ENCODE data around the gene HDAC7.
A peak's percentile ranks its signal among the peaks of the same experiment; 100 is the strongest.

Gene HDAC7

DNA sequence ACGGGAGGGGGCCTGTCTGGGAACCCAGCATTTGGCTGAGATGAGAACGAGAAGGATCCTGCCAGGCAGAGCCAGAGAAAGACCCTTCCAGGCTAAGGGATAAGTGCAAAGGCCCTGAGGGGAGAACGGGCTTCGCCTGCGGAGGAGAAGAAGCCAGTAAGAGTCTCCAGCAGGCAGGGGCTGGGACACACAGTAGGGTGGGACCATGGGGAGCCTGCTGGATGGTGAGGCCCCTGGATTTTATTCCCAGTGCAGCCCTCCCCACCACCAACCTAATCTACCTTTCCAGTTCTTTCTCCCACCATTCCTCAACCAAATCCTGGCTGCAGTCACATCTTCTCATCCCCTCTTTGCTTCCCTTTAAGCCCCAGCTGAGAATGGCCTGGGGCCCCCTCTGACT lies 73.6 kb downstream of the HDAC7 start:
- DNase-seq (ENCODE audit: low spot score) = no peak

DNA sequence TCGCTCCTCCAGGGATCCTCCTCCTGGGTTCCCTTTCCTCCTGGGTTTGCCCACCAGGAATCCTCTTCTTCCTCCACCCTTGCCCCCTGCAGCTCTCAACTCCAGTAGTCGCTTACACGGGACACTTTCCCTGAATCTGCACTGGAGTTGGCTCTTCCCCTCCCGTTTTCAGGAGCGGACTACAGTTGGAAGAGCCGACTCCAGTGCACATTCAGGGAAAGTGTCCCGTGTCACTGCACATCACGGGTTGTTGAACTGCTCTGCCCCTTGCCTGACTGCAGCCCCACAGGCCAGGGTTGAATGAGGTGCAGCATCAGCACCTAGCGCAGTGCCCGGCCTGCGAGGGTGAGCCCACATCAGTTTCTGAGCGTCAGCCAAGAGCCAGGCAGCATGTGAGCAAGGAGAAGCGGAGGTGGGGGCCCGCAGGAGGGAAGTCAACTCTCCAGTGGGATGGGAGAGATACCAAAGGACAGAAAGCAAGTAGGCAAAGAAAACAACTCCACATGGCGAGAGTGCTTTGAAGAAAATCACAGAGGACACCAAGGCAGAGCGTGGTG lies 74.1 kb downstream of the HDAC7 start:
- DNase-seq (ENCODE audit: low spot score) = no peak

DNA sequence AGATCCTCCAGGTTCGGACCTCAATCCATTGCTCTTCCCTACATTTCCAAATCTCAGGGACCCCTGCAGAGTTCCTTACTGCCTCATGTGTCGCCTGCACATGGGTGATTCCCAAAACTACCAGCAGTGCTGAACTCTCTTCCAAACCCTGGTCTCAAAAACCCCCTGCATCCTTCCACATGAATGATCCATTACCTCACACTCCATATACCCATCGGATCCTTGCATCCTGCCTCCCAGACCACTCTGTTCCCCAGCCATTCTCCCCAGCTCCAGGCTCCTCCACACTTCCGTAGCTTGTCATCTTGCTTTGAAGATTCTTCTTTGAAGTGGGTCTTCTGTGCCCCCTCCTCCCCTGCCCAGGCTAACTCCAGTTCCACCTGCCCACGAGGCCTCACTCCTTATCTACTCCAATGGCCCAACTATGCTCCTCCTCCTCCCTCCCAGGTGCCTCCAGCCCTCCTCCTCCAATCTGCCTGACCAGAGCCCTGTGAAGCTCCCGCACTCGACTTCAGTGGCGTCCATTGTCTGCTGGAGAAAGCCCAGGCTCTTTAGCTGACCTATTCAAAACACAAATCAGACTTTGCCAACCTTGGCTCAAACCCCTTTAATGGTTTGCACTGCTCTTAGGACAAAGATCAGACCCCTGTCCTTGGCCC lies 74.8 kb downstream of the HDAC7 start:
- DNase-seq (ENCODE audit: low spot score) = no peak

DNA sequence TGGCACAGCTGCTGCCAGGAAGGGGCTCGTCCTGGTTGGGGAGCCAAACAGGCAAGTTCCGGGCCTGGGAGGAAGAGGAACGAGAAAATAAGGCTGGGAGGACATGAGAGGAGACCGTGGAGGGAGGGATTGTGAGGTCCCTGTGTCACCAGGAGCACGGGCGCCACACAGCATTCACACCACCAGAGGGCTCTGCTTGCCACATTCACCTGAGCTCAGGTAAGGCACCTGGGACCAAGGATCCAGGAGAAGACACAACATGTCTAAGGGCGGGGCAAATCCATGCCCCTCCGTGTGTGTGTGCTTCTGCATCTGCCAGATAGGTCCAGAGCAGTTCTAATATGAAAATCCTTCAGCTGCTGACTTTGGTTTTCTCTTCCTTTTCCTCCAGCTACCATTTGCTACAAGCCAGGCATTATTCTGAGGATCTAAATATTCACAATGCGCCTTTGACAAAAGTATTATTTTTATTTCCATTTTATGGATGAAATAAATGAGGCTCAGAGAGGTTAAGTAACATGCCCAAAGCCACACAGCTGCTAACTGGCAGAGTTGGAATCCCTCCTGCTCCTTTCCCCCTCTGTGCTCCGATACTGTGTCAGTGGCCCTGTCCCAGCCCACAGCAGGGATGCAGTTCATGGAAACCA lies 75.6 kb downstream of the HDAC7 start:
- no peak for DNase-seq (ENCODE audit: low spot score)

DNA sequence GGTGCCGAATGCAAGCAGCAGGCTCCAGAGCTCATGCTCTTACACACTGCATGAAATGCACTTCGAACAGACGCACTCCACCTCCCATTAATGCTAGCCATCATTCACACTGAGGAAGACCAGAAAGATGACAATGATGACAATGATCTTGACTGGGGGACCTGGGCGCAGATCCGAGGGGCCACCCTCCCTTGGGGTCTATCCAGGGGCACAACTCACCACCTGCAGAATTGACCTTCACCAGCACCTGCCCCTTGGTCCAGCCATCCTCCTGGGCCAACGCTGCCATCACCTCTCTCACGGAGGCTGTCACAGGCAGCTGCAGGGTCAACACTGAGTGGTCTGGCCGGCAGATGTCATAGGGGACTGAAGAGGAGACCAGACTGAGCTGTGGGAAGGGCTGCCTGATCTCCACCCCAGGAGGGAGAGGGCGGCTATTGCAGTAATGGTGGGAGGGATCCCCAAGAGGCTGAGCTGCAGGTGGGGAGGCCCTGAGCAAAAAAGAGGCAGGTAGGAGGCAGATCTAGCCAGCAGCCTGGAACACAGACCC lies 76.3 kb downstream of the HDAC7 start:
- no peak for DNase-seq (ENCODE audit: low spot score)

GRCh38 chr12:47742253-47742825 lies 77.4 kb downstream of the HDAC7 start:
- DNase-seq (ENCODE audit: low spot score) = no peak

DNA sequence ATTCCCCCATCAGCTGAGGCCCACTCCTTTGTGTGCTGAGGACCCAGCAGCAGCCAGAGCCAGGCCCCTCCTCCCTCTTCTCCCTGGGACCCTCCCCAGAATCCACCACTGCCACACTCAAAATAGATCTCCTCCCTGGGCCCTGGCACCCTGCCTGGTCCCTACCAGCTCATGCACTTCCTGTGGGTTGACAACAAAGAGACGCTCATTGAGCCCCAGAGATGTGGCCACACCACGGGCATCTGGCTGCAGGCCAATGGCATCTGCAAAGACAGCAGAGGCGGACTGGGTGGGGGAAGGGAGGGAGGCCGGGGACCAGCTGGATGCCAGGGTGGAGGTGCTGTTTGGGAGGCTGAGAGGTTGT lies 78.4 kb downstream of the HDAC7 start:
- DNase-seq (ENCODE audit: low spot score) = peak; percentile 96

DNA sequence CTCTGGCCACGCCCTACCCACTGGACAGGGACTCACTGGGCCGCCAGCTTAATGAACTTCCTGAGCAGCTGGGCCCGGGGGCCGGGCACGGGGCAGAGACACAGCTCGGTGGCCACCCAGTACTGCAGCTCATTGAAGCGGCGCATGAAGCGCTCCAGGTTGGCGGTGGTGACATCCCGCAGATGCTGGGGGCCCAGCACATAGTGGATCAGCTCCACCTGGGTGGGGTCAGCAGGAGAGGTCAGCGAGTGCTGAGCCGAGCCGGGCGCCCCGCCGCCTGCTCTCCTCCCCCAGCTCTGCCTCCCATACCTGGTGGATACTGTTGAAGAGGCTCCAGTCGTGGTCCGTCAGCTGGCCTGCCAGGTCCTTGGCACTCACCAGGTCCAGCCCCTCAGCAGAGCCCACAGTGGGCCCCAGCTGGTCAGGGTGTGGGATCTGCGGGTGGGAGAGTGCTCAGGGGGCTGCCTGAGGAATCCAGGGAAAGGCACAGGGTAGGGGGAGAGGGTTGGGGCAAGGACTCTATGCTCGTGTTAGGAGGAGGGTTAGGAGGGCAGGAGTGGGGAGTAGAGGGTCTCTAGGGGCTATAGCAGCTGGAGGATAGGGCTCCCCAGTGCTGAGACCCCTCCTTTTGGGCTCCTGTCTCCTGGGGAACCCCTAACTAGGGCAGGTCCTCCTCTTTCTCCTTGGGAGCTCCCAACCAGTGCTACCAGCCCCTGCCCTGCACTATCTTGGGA lies 78.9 kb downstream of the HDAC7 start:
- no peak for DNase-seq (ENCODE audit: low spot score)

GRCh38 chr12:47739979-47740378 lies 79.7 kb downstream of the HDAC7 start:
- no peak for DNase-seq (ENCODE audit: low spot score)

GRCh38 chr12:47739297-47739696 lies 80.4 kb downstream of the HDAC7 start:
- DNase-seq (ENCODE audit: low spot score) = no peak

GRCh38 chr12:47737936-47738594 lies 81.6 kb downstream of the HDAC7 start:
- DNase-seq (ENCODE audit: low spot score) = no peak

GRCh38 chr12:47736877-47737676 lies 82.6 kb downstream of the HDAC7 start:
- DNase-seq (ENCODE audit: low spot score) = peak; percentile 85

GRCh38 chr12:47736216-47736615 lies 83.5 kb downstream of the HDAC7 start:
- no peak for DNase-seq (ENCODE audit: low spot score)

GRCh38 chr12:47735649-47736048 lies 84.1 kb downstream of the HDAC7 start:
- no peak for DNase-seq (ENCODE audit: low spot score)

DNA sequence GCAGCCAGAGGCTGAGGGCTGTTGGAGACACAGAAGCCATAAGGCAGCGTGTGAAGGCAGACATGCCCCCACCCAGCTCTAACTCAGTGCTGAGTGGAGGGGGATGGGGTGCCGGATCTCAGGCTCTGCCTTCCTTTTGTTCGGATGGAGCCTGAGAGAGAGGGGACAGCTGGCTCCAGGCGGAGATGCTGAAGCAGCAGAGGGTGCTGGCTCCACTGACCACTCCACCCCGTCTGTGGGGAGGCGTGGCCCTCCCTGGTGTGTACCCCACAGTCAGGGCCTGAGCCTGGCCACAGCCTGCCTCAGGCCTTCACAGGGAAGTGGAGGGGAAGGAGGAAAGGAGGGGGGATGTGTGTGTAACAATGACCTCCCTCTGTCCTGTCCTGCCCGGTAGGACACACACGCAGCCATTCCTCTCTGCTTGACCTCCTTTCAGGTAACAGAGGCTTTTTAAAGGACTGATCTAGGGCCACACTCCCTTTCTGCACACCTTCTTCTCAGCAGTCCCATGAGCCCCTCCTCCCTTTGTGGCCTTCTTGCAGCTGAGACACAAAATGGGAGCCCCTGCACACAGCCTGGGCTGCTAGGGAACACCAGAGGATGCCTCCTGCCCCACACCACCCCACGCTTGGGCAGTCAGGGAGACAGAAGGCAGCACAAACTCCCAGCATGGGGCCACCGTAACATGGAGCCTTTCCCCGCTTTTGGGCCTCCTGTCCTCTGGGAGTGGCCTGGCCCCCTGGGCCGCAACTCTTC lies 84.8 kb downstream of the HDAC7 start:
- DNase-seq (ENCODE audit: low spot score) = no peak

DNA sequence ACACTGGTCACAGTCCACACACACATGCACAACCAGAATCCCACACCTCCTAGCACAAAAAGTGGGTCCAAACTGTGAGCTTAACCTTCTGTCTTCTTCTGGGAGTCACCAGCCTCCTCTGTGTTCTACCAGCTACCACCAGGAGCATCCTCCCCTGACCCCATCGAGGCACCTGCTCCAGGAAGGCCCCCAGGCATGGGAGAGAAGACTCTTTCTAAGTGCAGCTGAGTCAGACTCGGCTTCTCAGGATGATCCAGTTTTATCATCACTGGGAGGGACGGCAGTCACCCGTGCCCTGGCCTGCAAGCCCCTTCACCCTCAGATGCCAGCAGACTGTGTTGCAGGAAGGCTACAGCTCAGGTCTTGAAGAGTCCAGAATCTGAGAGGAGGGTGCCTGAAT lies 86.6 kb downstream of the HDAC7 start:
- no peak for DNase-seq (ENCODE audit: low spot score)

Measured in putamen (tissue), 1 donor.